ENCODE results near the gene GRK6. TPM values are rescaled to one million over a fixed set of nuclear protein-coding genes. Genes with fewer than 3 reads are reported as not detected.

The GRK6 gene
- total RNA-seq, 1 experiment from 2014 or later: 75.2 TPM

DNA sequence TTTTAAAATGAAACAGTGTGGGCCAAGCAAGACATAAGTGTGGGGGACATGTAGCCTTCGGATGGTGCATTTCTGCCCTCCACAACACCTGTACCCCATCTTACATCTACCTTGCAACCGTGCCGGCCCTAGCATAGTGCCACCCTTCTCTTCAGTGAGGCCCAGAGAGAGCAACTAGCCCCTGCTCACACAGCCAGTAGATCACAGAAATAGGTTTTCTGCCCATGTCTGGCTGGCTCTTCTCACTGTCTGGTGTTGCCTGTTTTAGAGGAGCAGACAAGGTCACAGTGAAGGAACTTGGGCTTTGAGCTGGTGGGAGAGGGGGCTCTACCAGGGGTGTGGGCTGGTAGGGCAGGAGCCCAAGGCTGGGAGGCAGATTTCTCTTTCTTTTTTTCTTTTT, 59.8 kb downstream of the GRK6 start:
- Histone ChIP-seq H3K4me2 (ENCODE audit: insufficient read depth, insufficient read length, low read length) (no peak overlapping the region), H2BK15ac (ENCODE audit: low read depth, low read length) (no peak overlapping the region), H3K9me3 (ENCODE audit: control insufficient read depth, low read depth, low read length) (no peaks in the 10 kb centered on the region), H3K9ac (ENCODE audit: extremely low read depth, insufficient read length, low read length) (no peak overlapping the region), H3K79me1 (ENCODE audit: insufficient read depth, low read depth, low read length, poor library complexity, severe bottlenecking) (no peaks in the 10 kb centered on the region), H3K27ac (ENCODE audit: insufficient read length, low read depth, low read length) (no peak overlapping the region), H3K14ac (ENCODE audit: insufficient read depth, low read length) (no peak overlapping the region), H4K91ac (ENCODE audit: insufficient read length, low read depth, low read length) (no peak overlapping the region), H3K23me2 (ENCODE audit: insufficient read length, low read depth, low read length, poor library complexity, severe bottlenecking) (no peaks in the 10 kb centered on the region), H2BK12ac (ENCODE audit: insufficient read length, low read depth, low read length) (no peak overlapping the region), H2AFZ (ENCODE audit: low read length) (no peak overlapping the region), H2AK5ac (ENCODE audit: insufficient read length, low read length) (no peak overlapping the region), H3K18ac (ENCODE audit: insufficient read length, low read depth, low read length) (no peak overlapping the region), H3K4me1 (ENCODE audit: insufficient read depth, low read length) (no peaks in the 10 kb centered on the region; the same call in 1 of the 2 replicates), H2BK120ac (ENCODE audit: low read depth, low read length, poor library complexity, severe bottlenecking) (no peak overlapping the region), H3K56ac (ENCODE audit: insufficient read length, low read depth, low read length) (no peak overlapping the region), H2BK20ac (ENCODE audit: low read depth, low read length, poor library complexity, severe bottlenecking) (no peak overlapping the region), H2BK5ac (ENCODE audit: insufficient read length, low read length) (no peak overlapping the region), H4K20me1 (ENCODE audit: control insufficient read depth, insufficient read depth, insufficient read length) (no peaks in the 10 kb centered on the region), H3K23ac (ENCODE audit: insufficient read length, low read depth, low read length) (no peak overlapping the region), H3K79me2 (ENCODE audit: insufficient read depth, low read length) (no peaks in the 10 kb centered on the region), H3T11ph (ENCODE audit: low read length) (no peak overlapping the region), H4K8ac (replicated peaks; ENCODE audit: insufficient read length, low read depth, low read length) (no peak overlapping the region), H3K27me3 (ENCODE audit: insufficient read depth, low read length) (no peaks in the 10 kb centered on the region), H4K5ac (ENCODE audit: insufficient read length, low read depth, low read length) (no peak overlapping the region), H3K4ac (ENCODE audit: low read depth, low read length) (no peak overlapping the region)
- Mint-ChIP-seq H3K27ac (no peak overlapping the region; a peak in 2 of 7 replicates), H3K4me3 (no peak overlapping the region), H3K27me3 (ENCODE audit: low read depth) (no peaks in the 10 kb centered on the region; the same call in none of the 2 replicates), H3K36me3 (ENCODE audit: insufficient read depth in 1 of 3, low read depth in 3 of 3) (peaks cover 43 to 89% (median 87%) of the 10 kb centered on the region in 3 experiments), H3K4me1 (peaks cover 2 to 10% of the 10 kb centered on the region in 2 experiments; a peak in 3 of 4 replicates), H3K9me3 (no peaks in the 10 kb centered on the region; a peak in 1 of 5 replicates)
- TF ChIP-seq, protein P1, sequence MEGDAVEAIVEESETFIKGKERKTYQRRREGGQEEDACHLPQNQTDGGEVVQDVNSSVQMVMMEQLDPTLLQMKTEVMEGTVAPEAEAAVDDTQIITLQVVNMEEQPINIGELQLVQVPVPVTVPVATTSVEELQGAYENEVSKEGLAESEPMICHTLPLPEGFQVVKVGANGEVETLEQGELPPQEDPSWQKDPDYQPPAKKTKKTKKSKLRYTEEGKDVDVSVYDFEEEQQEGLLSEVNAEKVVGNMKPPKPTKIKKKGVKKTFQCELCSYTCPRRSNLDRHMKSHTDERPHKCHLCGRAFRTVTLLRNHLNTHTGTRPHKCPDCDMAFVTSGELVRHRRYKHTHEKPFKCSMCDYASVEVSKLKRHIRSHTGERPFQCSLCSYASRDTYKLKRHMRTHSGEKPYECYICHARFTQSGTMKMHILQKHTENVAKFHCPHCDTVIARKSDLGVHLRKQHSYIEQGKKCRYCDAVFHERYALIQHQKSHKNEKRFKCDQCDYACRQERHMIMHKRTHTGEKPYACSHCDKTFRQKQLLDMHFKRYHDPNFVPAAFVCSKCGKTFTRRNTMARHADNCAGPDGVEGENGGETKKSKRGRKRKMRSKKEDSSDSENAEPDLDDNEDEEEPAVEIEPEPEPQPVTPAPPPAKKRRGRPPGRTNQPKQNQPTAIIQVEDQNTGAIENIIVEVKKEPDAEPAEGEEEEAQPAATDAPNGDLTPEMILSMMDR (conservative IDR thresholded peaks at IDR 0.05): no peak
- no peak for DNase-seq
- no CpG with 5 or more reads among the region's 3 CpGs for WGBS (ENCODE audit: extremely low coverage, insufficient read length, low lambda C conversion rate)
